Measurements from ENCODE around the gene MAML2.

GRCh38 chr11:96172604-96173003, 170.4 kb downstream of the MAML2 start:
- TF ChIP-seq POLR2A (IDR thresholded peaks at IDR 0.05) = no peak
- TF ChIP-seq, protein P1, sequence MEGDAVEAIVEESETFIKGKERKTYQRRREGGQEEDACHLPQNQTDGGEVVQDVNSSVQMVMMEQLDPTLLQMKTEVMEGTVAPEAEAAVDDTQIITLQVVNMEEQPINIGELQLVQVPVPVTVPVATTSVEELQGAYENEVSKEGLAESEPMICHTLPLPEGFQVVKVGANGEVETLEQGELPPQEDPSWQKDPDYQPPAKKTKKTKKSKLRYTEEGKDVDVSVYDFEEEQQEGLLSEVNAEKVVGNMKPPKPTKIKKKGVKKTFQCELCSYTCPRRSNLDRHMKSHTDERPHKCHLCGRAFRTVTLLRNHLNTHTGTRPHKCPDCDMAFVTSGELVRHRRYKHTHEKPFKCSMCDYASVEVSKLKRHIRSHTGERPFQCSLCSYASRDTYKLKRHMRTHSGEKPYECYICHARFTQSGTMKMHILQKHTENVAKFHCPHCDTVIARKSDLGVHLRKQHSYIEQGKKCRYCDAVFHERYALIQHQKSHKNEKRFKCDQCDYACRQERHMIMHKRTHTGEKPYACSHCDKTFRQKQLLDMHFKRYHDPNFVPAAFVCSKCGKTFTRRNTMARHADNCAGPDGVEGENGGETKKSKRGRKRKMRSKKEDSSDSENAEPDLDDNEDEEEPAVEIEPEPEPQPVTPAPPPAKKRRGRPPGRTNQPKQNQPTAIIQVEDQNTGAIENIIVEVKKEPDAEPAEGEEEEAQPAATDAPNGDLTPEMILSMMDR (IDR thresholded peaks at IDR 0.05) = no peak

Measured in esophagus squamous epithelium (tissue), 4 donors.